Esophagus mucosa (tissue), 1 donor: ENCODE data around the gene SLC1A4. TPM values are rescaled to one million over a fixed set of nuclear protein-coding genes. Genes with fewer than 3 reads are reported as not detected.
"Not testable (repeated sequence)": the region's sequence is repeated elsewhere in the genome, so short reads cannot be mapped to it uniquely, and the experiment has no call there.

Source experiments
- ATAC-seq: fragments of 200-7000 bp; cut with Tn5 transposase; one replicate; pipeline ENCODE4 v1.9.1; 2020
- total RNA-seq: library from RNA; stranded (reverse); gene quantifications from one replicate; pipeline ENCODE4 v1.2.4, GENCODE V29; 2023
- donor health status: DM: yes; HTN: yes; CAD: no.

Gene SLC1A4
- total RNA-seq, 1 donor from 2014 or later: 12.6 TPM

GRCh38 chr2:64966017-64966416 is 23.2 kb upstream of the SLC1A4 start:
- no peak for ATAC-seq

- ATAC-seq: no peak
These were observed 22.4 kb upstream of the SLC1A4 start for GRCh38 chr2:64966839-64967238.

GRCh38 chr2:64967601-64968000 is 21.6 kb upstream of the SLC1A4 start:
- no peak for ATAC-seq

GRCh38 chr2:64969086-64969485 is 20.1 kb upstream of the SLC1A4 start:
- ATAC-seq: not testable (repeated sequence)

- ATAC-seq: no peak
These were observed 18.7 kb upstream of the SLC1A4 start for GRCh38 chr2:64970495-64970894.

- ATAC-seq: no peak
These were observed 16.8 kb upstream of the SLC1A4 start for GRCh38 chr2:64972426-64972825.

- ATAC-seq: no peak
These were observed 16.3 kb upstream of the SLC1A4 start for GRCh38 chr2:64972876-64973275.

GRCh38 chr2:64975232-64975821 is 13.9 kb upstream of the SLC1A4 start:
- no peak for ATAC-seq

GRCh38 chr2:64976276-64976675 is 12.9 kb upstream of the SLC1A4 start:
- no peak for ATAC-seq

GRCh38 chr2:64978514-64979268 is 10.5 kb upstream of the SLC1A4 start:
- ATAC-seq: peak; percentile 32

GRCh38 chr2:64979744-64980143 is 9.5 kb upstream of the SLC1A4 start:
- ATAC-seq: peak; percentile 62

GRCh38 chr2:64980183-64980582 is 9.0 kb upstream of the SLC1A4 start:
- no peak for ATAC-seq

- ATAC-seq: no peak
These were observed 6.8 kb upstream of the SLC1A4 start for GRCh38 chr2:64982311-64982857.

GRCh38 chr2:64982932-64983331 is 6.3 kb upstream of the SLC1A4 start:
- no peak for ATAC-seq

- ATAC-seq: no peak
These were observed 3.8 kb upstream of the SLC1A4 start for GRCh38 chr2:64985447-64985846.

GRCh38 chr2:64987001-64987955 is 1.9 kb upstream of the SLC1A4 start:
- no peak for ATAC-seq

GRCh38 chr2:64987956-64988419 is 1.2 kb upstream of the SLC1A4 start:
- no peak for ATAC-seq

GRCh38 chr2:64988420-64989125 is 626 bp upstream of the SLC1A4 start:
- ATAC-seq: peak; percentile 8

- ATAC-seq: no peak
These were observed 899 bp downstream of the SLC1A4 start for GRCh38 chr2:64989982-64990614.

GRCh38 chr2:64990876-64991275 is 1.7 kb downstream of the SLC1A4 start:
- no peak for ATAC-seq

- ATAC-seq: peak; percentile 12
These were observed 3.0 kb downstream of the SLC1A4 start for GRCh38 chr2:64992218-64992617.

GRCh38 chr2:64992990-64993389 is 3.8 kb downstream of the SLC1A4 start:
- no peak for ATAC-seq
